Epithelial cell of proximal tubule (primary cell): ENCODE results near the gene HTR2A. TPM values are rescaled to one million over a fixed set of nuclear protein-coding genes. Genes with fewer than 3 reads are reported as not detected.

Experiments used
- DNase-seq: peaks from one replicate; pipeline ENCODE4 v3.0.0-alpha.2; 2011; ENCODE audit warnings: low read depth
- H3K4me3 ChIP-seq: 2 replicates; pipeline ENCODE4 v1.5.1; 2011; ENCODE audit warnings: low read depth, mild to moderate bottlenecking, low read length
- CTCF ChIP-seq: conservative IDR thresholded peaks from 2 replicates; pipeline ENCODE4 v1.5.1; 2012; ENCODE audit warnings: low read depth, mild to moderate bottlenecking, low read length
- total RNA-seq: library from RNA; depleted of rRNA; stranded (reverse); fragments of >200 nt; gene quantifications from 2 replicates; pipeline ENCODE4 v1.2.3, GENCODE V29; 2015

The HTR2A gene
- total RNA-seq, 1 donor from 2014 or later: not detected

- no peak for DNase-seq
- no peak overlapping the region for H3K4me3 ChIP-seq
- no peak for TF ChIP-seq CTCF
Observed at GRCh38 chr13:46860722-46861121, 36.1 kb downstream of the HTR2A start.

- no peak overlapping the region for H3K4me3 ChIP-seq
- no peak for DNase-seq
- TF ChIP-seq CTCF: no peak
Observed at GRCh38 chr13:46858776-46859175, 38.1 kb downstream of the HTR2A start.

GRCh38 chr13:46858163-46858562 lies 38.7 kb downstream of the HTR2A start:
- DNase-seq: no peak
- H3K4me3 ChIP-seq: no peak overlapping the region
- TF ChIP-seq CTCF: no peak

- TF ChIP-seq CTCF: no peak
- no peak for DNase-seq
- no peak overlapping the region for H3K4me3 ChIP-seq
Observed at GRCh38 chr13:46855664-46856063, 41.2 kb downstream of the HTR2A start.

- DNase-seq: no peak
- no peak for TF ChIP-seq CTCF
- H3K4me3 ChIP-seq: no peak overlapping the region
Observed at GRCh38 chr13:46855166-46855565, 41.7 kb downstream of the HTR2A start.

GRCh38 chr13:46852168-46852567 lies 44.7 kb downstream of the HTR2A start:
- no peak for TF ChIP-seq CTCF
- no peak for DNase-seq
- H3K4me3 ChIP-seq: no peak overlapping the region

GRCh38 chr13:46850214-46850613 lies 46.6 kb downstream of the HTR2A start:
- DNase-seq: no peak
- H3K4me3 ChIP-seq: no peak overlapping the region
- TF ChIP-seq CTCF: no peak
